Measurements from ENCODE around the gene PHACTR3.

Gene PHACTR3

GRCh38 chr20:59645271-59645670, 40.9 kb downstream of the PHACTR3 start:
- no peak for DNase-seq (ENCODE audit: low read depth in 1 of 2, low spot score in 1 of 2)

GRCh38 chr20:59645761-59646171, 41.4 kb downstream of the PHACTR3 start:
- DNase-seq (ENCODE audit: low read depth in 1 of 2, low spot score in 1 of 2): no peak

- no peak for DNase-seq (ENCODE audit: low read depth in 1 of 2, low spot score in 1 of 2)
Observed at GRCh38 chr20:59646487-59646886, 42.1 kb downstream of the PHACTR3 start.

GRCh38 chr20:59647271-59647670, 42.9 kb downstream of the PHACTR3 start:
- DNase-seq (ENCODE audit: low read depth in 1 of 2, low spot score in 1 of 2): no peak

GRCh38 chr20:59648466-59649070, 44.2 kb downstream of the PHACTR3 start:
- no peak for DNase-seq (ENCODE audit: low read depth in 1 of 2, low spot score in 1 of 2)

GRCh38 chr20:59650418-59650817, 46.1 kb downstream of the PHACTR3 start:
- no peak for DNase-seq (ENCODE audit: low read depth in 1 of 2, low spot score in 1 of 2)

- no peak for DNase-seq (ENCODE audit: low read depth in 1 of 2, low spot score in 1 of 2)
Observed at GRCh38 chr20:59652381-59652780, 48.0 kb downstream of the PHACTR3 start.

GRCh38 chr20:59656417-59656816, 52.1 kb downstream of the PHACTR3 start:
- no peak for DNase-seq (ENCODE audit: low read depth in 1 of 2, low spot score in 1 of 2)

GRCh38 chr20:59657459-59658046, 53.2 kb downstream of the PHACTR3 start:
- DNase-seq (ENCODE audit: low read depth in 1 of 2, low spot score in 1 of 2): no peak

- no peak for DNase-seq (ENCODE audit: low read depth in 1 of 2, low spot score in 1 of 2)
Observed at GRCh38 chr20:59660471-59660870, 56.1 kb downstream of the PHACTR3 start.

GRCh38 chr20:59661153-59661552, 56.8 kb downstream of the PHACTR3 start:
- DNase-seq (ENCODE audit: low read depth in 1 of 2, low spot score in 1 of 2): no peak

GRCh38 chr20:59661621-59662020, 57.3 kb downstream of the PHACTR3 start:
- DNase-seq (ENCODE audit: low read depth in 1 of 2, low spot score in 1 of 2): no peak

- DNase-seq (ENCODE audit: low read depth in 1 of 2, low spot score in 1 of 2): no peak
Observed at GRCh38 chr20:59662161-59662560, 57.8 kb downstream of the PHACTR3 start.

GRCh38 chr20:59662856-59663512, 58.6 kb downstream of the PHACTR3 start:
- DNase-seq (ENCODE audit: low read depth in 1 of 2, low spot score in 1 of 2): no peak

- DNase-seq (ENCODE audit: low read depth in 1 of 2, low spot score in 1 of 2): no peak
Observed at GRCh38 chr20:59663513-59664060, 59.2 kb downstream of the PHACTR3 start.

GRCh38 chr20:59664421-59664941, 60.1 kb downstream of the PHACTR3 start:
- no peak for DNase-seq (ENCODE audit: low read depth in 1 of 2, low spot score in 1 of 2)

- DNase-seq (ENCODE audit: low read depth in 1 of 2, low spot score in 1 of 2): no peak
Observed at GRCh38 chr20:59665656-59666555, 61.6 kb downstream of the PHACTR3 start.

- no peak for DNase-seq (ENCODE audit: low read depth in 1 of 2, low spot score in 1 of 2)
Observed at GRCh38 chr20:59666586-59666985, 62.2 kb downstream of the PHACTR3 start.

- DNase-seq (ENCODE audit: low read depth in 1 of 2, low spot score in 1 of 2): no peak
Observed at GRCh38 chr20:59667131-59667530, 62.8 kb downstream of the PHACTR3 start.

- DNase-seq (ENCODE audit: low read depth in 1 of 2, low spot score in 1 of 2): no peak
Observed at GRCh38 chr20:59667981-59668515, 63.7 kb downstream of the PHACTR3 start.
